Endothelial cell of umbilical vein (primary cell): ENCODE data around the gene CEP19. TPM values are rescaled to one million over a fixed set of nuclear protein-coding genes. Genes with fewer than 3 reads are reported as not detected.

ENCODE experiments used
- BruUV-seq: library from RNA; stranded (reverse); fragments of 400-500 nt; replicated peaks from 2 replicates; lab custom pipeline; 2021; lab: Mats Ljungman, UMichigan
- CTCF ChIA-PET: fragments of 300-600, 350-600 bp; sonication (Branson Sonifier 250); formaldehyde crosslinking; loops from one replicate; lab custom pipeline; 2021; ENCODE audit warnings: antibody characterized with exemption, inconsistent platforms; lab: Charles Lee
- POLR2A ChIA-PET: fragments of 300-600, 350-600 bp; sonication (Branson Sonifier 250); formaldehyde crosslinking; loops from one replicate; lab custom pipeline; 2021; ENCODE audit warnings: antibody characterized with exemption, inconsistent platforms; lab: Charles Lee
- DNase-seq: peaks from one replicate; pipeline ENCODE4 v3.0.0-alpha.2; 2011; ENCODE audit warnings: low read depth, low spot score
- FAIRE-seq: peaks from 2 replicates; lab custom pipeline; 2011; peaks lifted over from hg19 to GRCh38; lab: Jason Lieb, UNC
- H2AFZ ChIP-seq: 2 replicates; pipeline ENCODE4 v1.6.0; 2012; ENCODE audit warnings: low read depth, low read length, control low read depth, inconsistent platforms
- H3K27ac ChIP-seq: 2 replicates; pipeline ENCODE4 v1.5.1; 2011; ENCODE audit warnings: low read depth, mild to moderate bottlenecking, control low read depth, low read length, moderate library complexity; ENCODE audit not compliant: insufficient read depth
- H3K27me3 ChIP-seq, 2 experiments: 2 replicates each; pipeline versions ENCODE4 v1.6.0 to v1.6.1; 2011; ENCODE audit warnings: low read length in 2 of 2, mixed read lengths in 1 of 2; ENCODE audit not compliant: control insufficient read depth in 2 of 2, insufficient read depth in 2 of 2
- H3K36me3 ChIP-seq, 2 experiments: 2 replicates in 1 of 2; 3 replicates in 1 of 2; pipeline ENCODE4 v1.5.1; 2011; ENCODE audit warnings: low read length in 2 of 2, mild to moderate bottlenecking in 1 of 2, moderate library complexity in 1 of 2; ENCODE audit not compliant: control insufficient read depth in 2 of 2, insufficient read depth in 2 of 2; ENCODE audit errors: extremely low read depth in 1 of 2
- H3K4me1 ChIP-seq: 3 replicates; pipeline ENCODE4 v1.5.1; 2011; ENCODE audit warnings: mild to moderate bottlenecking, low read length; ENCODE audit not compliant: control insufficient read depth, insufficient read depth; ENCODE audit errors: extremely low read depth
- H3K4me2 ChIP-seq: 2 replicates; pipeline ENCODE4 v1.6.1; 2011; ENCODE audit warnings: low read length, control low read depth, mixed read lengths; ENCODE audit not compliant: insufficient read depth
- H3K4me3 ChIP-seq, 3 experiments: fragments of 200-600 bp in 1 of 3; sonication (generic), shearing (Covaris generic) in 1 of 3; replicated peaks in 1 of 3; 2 replicates each; pipeline ENCODE4 v1.5.1; 2011 to 2016; ENCODE audit warnings: control low read depth in 3 of 3, low read length in 3 of 3, mild to moderate bottlenecking in 2 of 3, inconsistent platforms in 1 of 3, low read depth in 1 of 3, moderate library complexity in 1 of 3; ENCODE audit not compliant: insufficient read depth in 1 of 3
- H3K79me2 ChIP-seq: 2 replicates; pipeline ENCODE4 v1.6.0; 2012; ENCODE audit warnings: low read length, inconsistent platforms; ENCODE audit not compliant: control insufficient read depth, insufficient read depth
- H3K9ac ChIP-seq: replicated peaks from 2 replicates; pipeline ENCODE3; 2011; ENCODE audit warnings: low read length, control low read depth; ENCODE audit not compliant: insufficient read depth; ENCODE audit errors: extremely low read depth
- H3K9me1 ChIP-seq: replicated peaks from 3 replicates; pipeline ENCODE4 v1.6.0; 2011; ENCODE audit warnings: mild to moderate bottlenecking, low read length; ENCODE audit not compliant: control insufficient read depth, insufficient read depth; ENCODE audit errors: extremely low read depth
- H3K9me3 ChIP-seq: replicated peaks from 2 replicates; pipeline ENCODE4 v1.5.1; 2012; ENCODE audit warnings: low read length, inconsistent platforms; ENCODE audit not compliant: control insufficient read depth, insufficient read depth
- H4K20me1 ChIP-seq: replicated peaks from 2 replicates; pipeline ENCODE3; 2011; ENCODE audit warnings: mild to moderate bottlenecking, low read length; ENCODE audit not compliant: control insufficient read depth, insufficient read depth; ENCODE audit errors: extremely low read depth
- CTCF ChIP-seq, 2 donors: IDR thresholded peaks; 1 replicate in 1 of 2; 2 replicates in 1 of 2; pipeline ENCODE4 v1.5.1; 2011; ENCODE audit warnings: low read length in 2 of 2, mild to moderate bottlenecking in 2 of 2, moderate library complexity in 2 of 2, control low read depth in 1 of 2, inconsistent platforms in 1 of 2, low read depth in 1 of 2; ENCODE audit not compliant: insufficient read depth in 1 of 2; ENCODE audit errors: extremely low read depth in 1 of 2
- EZH2 ChIP-seq: IDR thresholded peaks from 2 replicates; pipeline ENCODE4 v1.6.1; 2012; ENCODE audit warnings: borderline replicate concordance, low read depth, mild to moderate bottlenecking, moderate library complexity, low read length, inconsistent platforms; ENCODE audit not compliant: severe bottlenecking
- FOS ChIP-seq: IDR thresholded peaks from 2 replicates; pipeline ENCODE4 v1.6.1; 2011; ENCODE audit warnings: mild to moderate bottlenecking, low read length, moderate library complexity, borderline replicate concordance; ENCODE audit not compliant: insufficient read depth
- GATA2 ChIP-seq: IDR thresholded peaks from 2 replicates; pipeline ENCODE4 v1.7.0; 2011; ENCODE audit warnings: low read depth, mild to moderate bottlenecking, moderate library complexity, mixed read lengths, low read length; ENCODE audit not compliant: insufficient read length, insufficient read depth
- JUN ChIP-seq: IDR thresholded peaks from 2 replicates; pipeline ENCODE4 v1.6.1; 2011; ENCODE audit warnings: borderline replicate concordance, low read depth; ENCODE audit not compliant: insufficient read length, insufficient read depth
- MAX ChIP-seq: IDR thresholded peaks from 2 replicates; pipeline ENCODE4 v1.6.1; 2011; ENCODE audit not compliant: insufficient read depth, insufficient read length
- MYC ChIP-seq: IDR thresholded peaks from one replicate; pipeline ENCODE4 v1.6.1; 2011; ENCODE audit warnings: mild to moderate bottlenecking, low read depth, low read length
- POLR2A ChIP-seq: IDR thresholded peaks from 2 replicates; pipeline ENCODE4 v1.6.1; 2012; ENCODE audit warnings: low read depth, mild to moderate bottlenecking, control low read depth, low read length
- POLR2AphosphoS5 ChIP-seq: IDR thresholded peaks from 2 replicates; pipeline ENCODE4 v1.6.1; 2012; ENCODE audit warnings: low read depth, mild to moderate bottlenecking, control low read depth, low read length, moderate library complexity; ENCODE audit not compliant: insufficient read depth
- dilution Hi-C: fragments of 300-500 bp; cut with MboI; formaldehyde crosslinking; loops from one replicate; pipeline ENCODE4 v1.15.0; 2019; ENCODE audit warnings: low sequenced_read_pairs; ENCODE audit not compliant: extremely low pct_ligation_motif_present
- intact Hi-C: fragments of 100-400 bp; cut with micrococcal nuclease; formaldehyde crosslinking; loops from one replicate; pipeline ENCODE4 v1.10.0; 2022
- polyA plus RNA-seq, 4 experiments: library from polyadenylated mRNA; depleted of rRNA in 3 of 4; stranded (reverse) in 3 of 4; unstranded in 1 of 4; fragments of >200 nt; gene quantifications; 2 replicates each; pipeline versions ENCODE4 v1.2.1 to v1.2.3, GENCODE V29; 2011 to 2012; ENCODE audit warnings: missing spikeins in 1 of 4
- total RNA-seq: library from RNA; stranded (reverse); gene quantifications from 2 replicates; pipeline ENCODE4 v1.2.3, GENCODE V29; 2021

Gene CEP19
- total and polyA plus RNA-seq, 2 donors (not counting 3 experiments of a cell fraction or from before 2014, with no cell fraction given): 0.87 to 1.6 TPM

GRCh38 chr3:196699749-196700148, 12.3 kb downstream of the CEP19 start:
- CTCF ChIA-PET: interaction anchor here (0.8 kb wide), 1 partner anchor 9 kb away, joined by 3 read pairs; no protein-coding TSS in a partner anchor

More at GRCh38 chr3:196699749-196700148, 12.3 kb downstream of the CEP19 start:
- H4K20me1 ChIP-seq: no peaks in the 10 kb centered on the region
- DNase-seq (no peak), FAIRE-seq (no peak)
- no peaks in the 10 kb centered on the region for H3K36me3 ChIP-seq
- H3K27ac ChIP-seq: no peak overlapping the region
- no peak overlapping the region for H3K4me3 ChIP-seq
- dilution Hi-C loops: no loop called here
- TF ChIP-seq EZH2 (no peak), GATA2 (no peak), JUN (no peak), FOS (no peak), POLR2A (no peak), POLR2AphosphoS5 (no peak), MYC (no peak), MAX (no peak), CTCF (IDR thresholded peaks at IDR 0.05; ENCODE audit: extremely low read depth in 1 of 2, insufficient read depth in 1 of 2, low read depth in 1 of 2, low read length in 2 of 2) (no peak)
- no peaks in the 10 kb centered on the region for H3K4me1 ChIP-seq
- no peak overlapping the region for H3K9ac ChIP-seq
- POLR2A ChIA-PET: no interaction called here
- no peak overlapping the region for H2AFZ ChIP-seq
- no TSS peak for BruUV-seq
- no peaks in the 10 kb centered on the region for H3K79me2 ChIP-seq
- no peak overlapping the region for H3K4me2 ChIP-seq
- peaks cover 0 to 3% of the 10 kb centered on the region in 2 experiments for H3K27me3 ChIP-seq
- no peaks in the 10 kb centered on the region for H3K9me1 ChIP-seq
- intact Hi-C loops: no loop called here
- no peaks in the 10 kb centered on the region for H3K9me3 ChIP-seq
